HG03095 (cell line): ENCODE results near the gene BUD23.
A peak's percentile ranks its signal among the peaks of the same experiment; 100 is the strongest.
"Not testable (repeated sequence)": the region's sequence is repeated elsewhere in the genome, so short reads cannot be mapped to it uniquely, and the experiment has no call there.

Experiments used
- ATAC-seq: cut with Tn5 transposase; IDR thresholded peaks from one replicate; pipeline ENCODE4 v1.9.1; 2021; ENCODE audit warnings: moderate library complexity; ENCODE audit not compliant: unreplicated experiment

Gene BUD23

GRCh38 chr7:73668103-73668885 lies 15.1 kb upstream of the BUD23 start:
- ATAC-seq = peak; percentile 8

- ATAC-seq = no peak
These were observed 14.5 kb upstream of the BUD23 start for GRCh38 chr7:73668886-73669230.

- no peak for ATAC-seq
These were observed 14.1 kb upstream of the BUD23 start for GRCh38 chr7:73669288-73669701.

GRCh38 chr7:73669858-73670385 lies 13.5 kb upstream of the BUD23 start:
- ATAC-seq = no peak

GRCh38 chr7:73671322-73671661 lies 12.1 kb upstream of the BUD23 start:
- no peak for ATAC-seq

- no peak for ATAC-seq
These were observed 11.4 kb upstream of the BUD23 start for GRCh38 chr7:73671857-73672445.

- no peak for ATAC-seq
These were observed 8.8 kb upstream of the BUD23 start for GRCh38 chr7:73674468-73675124.

- ATAC-seq = not testable (repeated sequence)
These were observed 7.3 kb upstream of the BUD23 start for GRCh38 chr7:73676062-73676461.

- ATAC-seq = no peak
These were observed 4.5 kb upstream of the BUD23 start for GRCh38 chr7:73678862-73679261.

- ATAC-seq = no peak
These were observed 3.7 kb upstream of the BUD23 start for GRCh38 chr7:73679709-73680108.

GRCh38 chr7:73680501-73680900 lies 2.9 kb upstream of the BUD23 start:
- no peak for ATAC-seq

- no peak for ATAC-seq
These were observed 2.4 kb upstream of the BUD23 start for GRCh38 chr7:73681031-73681430.

GRCh38 chr7:73682745-73683055 lies 697 bp upstream of the BUD23 start:
- no peak for ATAC-seq

- peak; percentile 11 for ATAC-seq
These were observed 644 bp downstream of the BUD23 start for GRCh38 chr7:73683788-73684693.

- no peak for ATAC-seq
These were observed 1.9 kb downstream of the BUD23 start for GRCh38 chr7:73685311-73685710.

- no peak for ATAC-seq
These were observed 4.9 kb downstream of the BUD23 start for GRCh38 chr7:73688288-73688687.

GRCh38 chr7:73690646-73691045 lies 7.2 kb downstream of the BUD23 start:
- no peak for ATAC-seq

GRCh38 chr7:73696372-73696771 lies 13.0 kb downstream of the BUD23 start:
- ATAC-seq = no peak

GRCh38 chr7:73698410-73698809 lies 15.0 kb downstream of the BUD23 start:
- no peak for ATAC-seq

- no peak for ATAC-seq
These were observed 16.1 kb downstream of the BUD23 start for GRCh38 chr7:73699370-73700068.

GRCh38 chr7:73700069-73700423 lies 16.6 kb downstream of the BUD23 start:
- ATAC-seq = no peak
